ENCODE measurements around the gene MEGF11.

DNA sequence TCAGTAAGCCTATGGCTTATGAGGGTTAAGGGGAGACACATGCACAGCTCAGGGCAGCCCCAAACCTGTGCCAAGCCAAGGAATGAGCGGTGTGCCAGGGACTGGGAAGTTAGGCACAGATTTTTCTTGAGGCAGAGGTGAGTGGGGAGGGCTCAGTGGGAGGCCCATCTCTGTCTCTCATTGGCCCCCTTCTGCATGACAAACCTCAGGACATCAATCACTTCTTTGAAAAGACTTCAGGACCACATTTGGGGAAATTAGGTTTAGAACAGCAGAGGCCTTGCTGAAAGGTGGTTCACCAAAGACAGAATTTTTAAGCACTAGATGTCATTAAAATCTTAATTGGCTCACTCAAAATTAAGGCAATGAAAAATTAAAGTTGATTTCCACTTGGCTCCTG lies 327.1 kb downstream of the MEGF11 start:
- no peak for TF ChIP-seq POLR2A (IDR thresholded peaks at IDR 0.05)
- TF ChIP-seq, protein P1, sequence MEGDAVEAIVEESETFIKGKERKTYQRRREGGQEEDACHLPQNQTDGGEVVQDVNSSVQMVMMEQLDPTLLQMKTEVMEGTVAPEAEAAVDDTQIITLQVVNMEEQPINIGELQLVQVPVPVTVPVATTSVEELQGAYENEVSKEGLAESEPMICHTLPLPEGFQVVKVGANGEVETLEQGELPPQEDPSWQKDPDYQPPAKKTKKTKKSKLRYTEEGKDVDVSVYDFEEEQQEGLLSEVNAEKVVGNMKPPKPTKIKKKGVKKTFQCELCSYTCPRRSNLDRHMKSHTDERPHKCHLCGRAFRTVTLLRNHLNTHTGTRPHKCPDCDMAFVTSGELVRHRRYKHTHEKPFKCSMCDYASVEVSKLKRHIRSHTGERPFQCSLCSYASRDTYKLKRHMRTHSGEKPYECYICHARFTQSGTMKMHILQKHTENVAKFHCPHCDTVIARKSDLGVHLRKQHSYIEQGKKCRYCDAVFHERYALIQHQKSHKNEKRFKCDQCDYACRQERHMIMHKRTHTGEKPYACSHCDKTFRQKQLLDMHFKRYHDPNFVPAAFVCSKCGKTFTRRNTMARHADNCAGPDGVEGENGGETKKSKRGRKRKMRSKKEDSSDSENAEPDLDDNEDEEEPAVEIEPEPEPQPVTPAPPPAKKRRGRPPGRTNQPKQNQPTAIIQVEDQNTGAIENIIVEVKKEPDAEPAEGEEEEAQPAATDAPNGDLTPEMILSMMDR (IDR thresholded peaks at IDR 0.05): no peak
- TF ChIP-seq EP300 (IDR thresholded peaks at IDR 0.05): no peak
